Mesendoderm (in vitro differentiated cells): ENCODE data around the gene CISTR.

Source experiments
- DNase-seq: peaks from one replicate; pipeline ENCODE4 v3.0.0; 2013
- H2AK5ac ChIP-seq: 2 replicates; pipeline ENCODE4 v1.6.1; 2013; ENCODE audit warnings: low read length, inconsistent platforms
- H2BK120ac ChIP-seq: 2 replicates; pipeline ENCODE4 v1.6.1; 2013; ENCODE audit warnings: low read depth, mild to moderate bottlenecking, low read length, moderate library complexity, mixed read lengths
- H2BK15ac ChIP-seq: replicated peaks from 2 replicates; pipeline ENCODE4 v1.6.1; 2013; ENCODE audit warnings: low read depth, mild to moderate bottlenecking, moderate library complexity
- H2BK5ac ChIP-seq: 2 replicates; pipeline ENCODE4 v1.6.1; 2013; ENCODE audit warnings: low read length, inconsistent platforms
- H3K18ac ChIP-seq: 2 replicates; pipeline ENCODE4 v1.6.1; 2013; ENCODE audit warnings: mild to moderate bottlenecking, low read length, mixed read lengths
- H3K23ac ChIP-seq: one replicate; pipeline ENCODE4 v1.6.1; 2013; ENCODE audit warnings: low read length
- H3K27ac ChIP-seq: 2 replicates; pipeline ENCODE4 v1.5.1; 2013; ENCODE audit warnings: low read depth, mild to moderate bottlenecking, inconsistent platforms, low read length, moderate library complexity
- H3K27me3 ChIP-seq: 2 replicates; pipeline ENCODE4 v1.6.1; 2013; ENCODE audit warnings: low read length, control low read depth, mild to moderate bottlenecking, inconsistent platforms; ENCODE audit not compliant: insufficient read depth, poor library complexity
- H3K36me3 ChIP-seq: 2 replicates; pipeline ENCODE4 v1.6.1; 2013; ENCODE audit warnings: low read length, inconsistent platforms; ENCODE audit not compliant: control insufficient read depth, insufficient read depth
- H3K4ac ChIP-seq: one replicate; pipeline ENCODE4 v1.6.1; 2013; ENCODE audit warnings: low read depth, mild to moderate bottlenecking, low read length, moderate library complexity
- H3K4me1 ChIP-seq: 2 replicates; pipeline ENCODE4 v1.6.1; 2013; ENCODE audit warnings: low read depth, low read length, inconsistent platforms; ENCODE audit not compliant: control insufficient read depth
- H3K4me2 ChIP-seq: 2 replicates; pipeline ENCODE4 v1.6.1; 2013; ENCODE audit warnings: low read length
- H3K4me3 ChIP-seq: 2 replicates; pipeline ENCODE4 v1.5.1; 2013; ENCODE audit warnings: mild to moderate bottlenecking, low read length
- H3K56ac ChIP-seq: one replicate; pipeline ENCODE4 v1.6.1; 2013; ENCODE audit warnings: low read length
- H3K79me1 ChIP-seq: 2 replicates; pipeline ENCODE4 v1.6.1; 2013; ENCODE audit warnings: low read length, inconsistent platforms
- H3K79me2 ChIP-seq: 2 replicates; pipeline ENCODE4 v1.6.1; 2013; ENCODE audit warnings: mild to moderate bottlenecking, low read length; ENCODE audit not compliant: control insufficient read depth, insufficient read depth
- H3K9ac ChIP-seq: 2 replicates; pipeline ENCODE4 v1.6.1; 2013; ENCODE audit warnings: low read length, inconsistent platforms
- H4K5ac ChIP-seq: one replicate; pipeline ENCODE4 v1.6.1; 2013; ENCODE audit warnings: low read length
- H4K8ac ChIP-seq: one replicate; pipeline ENCODE4 v1.6.1; 2013; ENCODE audit warnings: low read depth, mild to moderate bottlenecking, control low read depth, low read length, moderate library complexity
- WGBS: extraction: QIAGEN DNeasy Blood & Tissue Kit; methylation state at CpG from one replicate; pipeline ENCODE4 v1.1.7; 2013; ENCODE audit warnings: low lambda C conversion rate, missing lambda C conversion rate; ENCODE audit not compliant: insufficient coverage; ENCODE audit errors: extremely low coverage; 5-methylcytosine and 5-hydroxymethylcytosine counted together

CISTR gene

DNA sequence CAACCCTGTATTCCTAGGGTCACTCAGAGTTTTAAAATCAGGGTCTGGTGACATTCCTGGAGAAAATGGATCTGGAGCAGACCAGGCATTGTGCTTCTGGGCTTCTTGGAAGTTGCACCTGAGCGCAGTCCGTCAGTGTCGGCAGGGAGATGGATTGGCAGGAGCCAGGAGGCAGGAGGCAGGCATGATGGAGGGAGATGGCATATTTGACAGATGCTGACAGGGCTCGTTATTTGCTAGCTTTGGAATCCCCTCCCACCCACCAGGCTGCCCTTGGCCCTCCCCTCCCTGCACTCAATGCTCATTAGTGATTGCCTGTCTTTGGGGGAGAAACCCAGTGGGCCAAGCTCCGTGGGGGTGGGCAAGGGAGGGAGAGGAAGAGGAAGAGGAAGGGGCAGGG is 4.7 kb downstream of the CISTR start:
- Histone ChIP-seq H3K23ac (no peak overlapping the region), H3K4ac (no peak overlapping the region), H3K36me3 (no peaks in the 10 kb centered on the region), H3K79me2 (no peaks in the 10 kb centered on the region), H3K9ac (no peak overlapping the region), H2BK120ac (no peak overlapping the region), H3K27me3 (peaks cover 47% of the 10 kb centered on the region), H3K79me1 (no peaks in the 10 kb centered on the region), H3K4me2 (no peak overlapping the region), H4K8ac (no peak overlapping the region), H3K56ac (no peak overlapping the region), H2BK5ac (no peak overlapping the region), H3K4me3 (no peak overlapping the region), H2BK15ac (no peak overlapping the region), H3K27ac (no peak overlapping the region), H3K4me1 (no peaks in the 10 kb centered on the region), H2AK5ac (no peak overlapping the region), H3K18ac (no peak overlapping the region), H4K5ac (no peak overlapping the region)
- no peak for DNase-seq
- WGBS = no CpG with 5 or more reads among the region's 5 CpGs

DNA sequence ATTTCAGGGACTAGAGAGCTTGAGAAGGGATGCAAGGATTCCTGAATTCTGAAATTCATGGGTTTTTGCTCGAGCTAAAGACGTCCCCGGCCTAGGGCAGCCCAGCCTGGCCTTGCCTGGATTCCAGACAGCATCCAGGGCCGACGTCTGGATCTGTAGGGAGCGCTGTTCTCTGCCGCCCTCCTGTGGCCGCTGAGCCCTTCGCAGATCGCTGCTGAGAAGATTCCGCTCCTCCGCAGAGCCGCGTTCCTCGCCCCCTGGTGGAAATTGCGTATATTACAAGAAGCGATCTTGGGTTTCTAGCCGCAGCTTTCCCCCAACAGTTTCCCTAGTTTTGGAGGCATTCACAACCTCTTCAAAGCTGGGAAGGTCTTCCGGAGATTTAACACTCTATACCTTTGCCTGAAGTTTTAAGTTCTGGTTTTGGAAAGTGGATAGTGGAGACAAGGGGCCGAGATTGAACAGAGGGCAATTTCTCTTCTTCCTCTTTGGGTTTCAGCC is 5.1 kb downstream of the CISTR start:
- Histone ChIP-seq H3K18ac (no peak overlapping the region), H3K4me1 (no peaks in the 10 kb centered on the region), H3K4ac (no peak overlapping the region), H4K8ac (no peak overlapping the region), H3K79me2 (no peaks in the 10 kb centered on the region), H3K36me3 (no peaks in the 10 kb centered on the region), H2BK15ac (no peak overlapping the region), H3K4me2 (no peak overlapping the region), H3K27me3 (peaks cover 43% of the 10 kb centered on the region), H2BK120ac (no peak overlapping the region), H3K4me3 (no peak overlapping the region), H3K79me1 (no peaks in the 10 kb centered on the region), H2BK5ac (no peak overlapping the region), H3K56ac (no peak overlapping the region), H2AK5ac (no peak overlapping the region), H3K9ac (peak overlapping the region; percentile 31), H4K5ac (no peak overlapping the region), H3K23ac (no peak overlapping the region), H3K27ac (no peak overlapping the region)
- DNase-seq = peak; percentile 92
- WGBS = no CpG with 5 or more reads among the region's 20 CpGs

- no peak for DNase-seq
- Histone ChIP-seq H3K4me2 (no peak overlapping the region), H3K56ac (no peak overlapping the region), H3K9ac (no peak overlapping the region), H4K5ac (no peak overlapping the region), H3K4ac (no peak overlapping the region), H2BK5ac (no peak overlapping the region), H3K4me3 (no peak overlapping the region), H3K79me1 (no peaks in the 10 kb centered on the region), H2BK120ac (no peak overlapping the region), H3K27me3 (peaks cover 32% of the 10 kb centered on the region), H3K23ac (no peak overlapping the region), H3K18ac (no peak overlapping the region), H3K36me3 (no peaks in the 10 kb centered on the region), H3K4me1 (no peaks in the 10 kb centered on the region), H2AK5ac (no peak overlapping the region), H4K8ac (no peak overlapping the region), H3K79me2 (no peaks in the 10 kb centered on the region), H2BK15ac (no peak overlapping the region), H3K27ac (no peak overlapping the region)
- no CpG with 5 or more reads among the region's 6 CpGs for WGBS
Measured at GRCh38 chr12:53744751-53745150, 7.0 kb downstream of the CISTR start.

GRCh38 chr12:53744130-53744441 is 7.7 kb downstream of the CISTR start:
- Histone ChIP-seq H3K4me3 (no peak overlapping the region), H2BK15ac (no peak overlapping the region), H3K23ac (no peak overlapping the region)

DNA sequence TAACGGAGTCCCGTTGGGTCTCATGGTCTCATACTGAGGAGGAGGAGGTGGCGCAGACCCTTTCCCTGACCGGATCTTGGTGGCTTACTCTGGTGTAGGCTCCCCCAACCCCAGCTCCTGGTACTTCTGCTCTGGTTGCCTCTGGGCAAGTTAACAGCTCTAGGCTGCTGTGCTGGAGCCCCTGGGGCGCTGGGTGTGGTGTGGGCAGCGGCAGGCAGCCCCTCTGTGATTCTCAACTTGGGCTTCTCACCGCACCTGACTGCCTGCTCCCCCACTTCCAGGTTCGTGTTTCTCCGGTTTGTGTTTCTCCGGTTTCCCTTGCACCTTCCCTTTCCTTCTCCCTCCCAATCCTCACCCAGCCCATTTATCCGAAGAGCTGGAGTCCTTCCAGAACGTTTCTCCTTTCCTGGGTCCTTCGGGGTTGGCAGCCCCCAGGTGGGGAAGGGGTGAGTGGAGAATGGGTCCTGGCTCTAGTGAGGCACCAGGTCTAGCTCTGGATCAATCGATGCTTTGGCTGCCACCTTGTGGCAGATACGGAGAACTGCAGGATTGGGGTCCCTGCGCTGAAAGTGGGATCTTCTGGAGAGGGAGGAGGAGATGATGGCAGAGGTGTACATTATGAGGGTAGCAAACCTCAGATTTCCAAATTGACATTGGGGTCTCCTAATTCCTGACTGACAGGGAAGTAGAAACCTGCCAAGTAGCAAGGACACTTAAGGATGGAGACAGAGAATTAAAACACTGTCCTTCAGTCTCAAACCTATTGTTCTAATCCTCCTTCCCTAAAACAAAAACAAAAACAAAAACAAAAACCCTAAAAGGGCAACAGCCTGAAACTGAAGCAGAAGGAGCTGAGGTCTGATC is 8.3 kb downstream of the CISTR start:
- H3K9ac ChIP-seq = no peak overlapping the region
- H3K27me3 ChIP-seq = peaks cover 28% of the 10 kb centered on the region
- H3K56ac ChIP-seq = no peak overlapping the region
- peak; percentile 76 for DNase-seq
- H3K27ac ChIP-seq = no peak overlapping the region
- no peaks in the 10 kb centered on the region for H3K4me1 ChIP-seq
- no peak overlapping the region for H4K5ac ChIP-seq
- H3K79me1 ChIP-seq = no peaks in the 10 kb centered on the region
- no peak overlapping the region for H3K4me3 ChIP-seq
- H2BK120ac ChIP-seq = no peak overlapping the region
- no peak overlapping the region for H2BK15ac ChIP-seq
- no peak overlapping the region for H3K4ac ChIP-seq
- no peak overlapping the region for H3K18ac ChIP-seq
- H2AK5ac ChIP-seq = no peak overlapping the region
- H3K23ac ChIP-seq = no peak overlapping the region
- H2BK5ac ChIP-seq = no peak overlapping the region
- H4K8ac ChIP-seq = no peak overlapping the region
- no CpG with 5 or more reads among the region's 16 CpGs for WGBS
- H3K4me2 ChIP-seq = no peak overlapping the region
- H3K79me2 ChIP-seq = no peaks in the 10 kb centered on the region
- no peaks in the 10 kb centered on the region for H3K36me3 ChIP-seq

More at GRCh38 chr12:53744130-53744441, 7.7 kb downstream of the CISTR start:
- no peak overlapping the region for H2BK5ac ChIP-seq
- H4K8ac ChIP-seq = no peak overlapping the region
- no peak overlapping the region for H4K5ac ChIP-seq
- no peak overlapping the region for H3K18ac ChIP-seq
- no peak overlapping the region for H3K4me2 ChIP-seq
- no peak overlapping the region for H3K4ac ChIP-seq
- no peak overlapping the region for H2AK5ac ChIP-seq
- no peak overlapping the region for H3K9ac ChIP-seq
- H3K79me2 ChIP-seq = no peaks in the 10 kb centered on the region
- H3K27me3 ChIP-seq = peaks cover 32% of the 10 kb centered on the region
- H3K27ac ChIP-seq = no peak overlapping the region
- no CpG with 5 or more reads among the region's 1 CpG for WGBS
- no peaks in the 10 kb centered on the region for H3K79me1 ChIP-seq
- no peak overlapping the region for H3K56ac ChIP-seq
- H2BK120ac ChIP-seq = no peak overlapping the region
- no peaks in the 10 kb centered on the region for H3K36me3 ChIP-seq
- no peaks in the 10 kb centered on the region for H3K4me1 ChIP-seq
- DNase-seq = no peak

- Histone ChIP-seq H2BK5ac (no peak overlapping the region), H3K4me3 (no peak overlapping the region), H3K9ac (no peak overlapping the region), H3K4me1 (no peaks in the 10 kb centered on the region), H2AK5ac (no peak overlapping the region), H3K18ac (no peak overlapping the region), H4K5ac (no peak overlapping the region), H3K56ac (no peak overlapping the region), H3K79me2 (no peaks in the 10 kb centered on the region), H3K36me3 (no peaks in the 10 kb centered on the region), H3K4ac (no peak overlapping the region), H3K79me1 (no peaks in the 10 kb centered on the region), H3K23ac (no peak overlapping the region), H3K27ac (no peak overlapping the region), H4K8ac (no peak overlapping the region), H3K27me3 (peaks cover 26% of the 10 kb centered on the region), H3K4me2 (no peak overlapping the region), H2BK120ac (no peak overlapping the region), H2BK15ac (no peak overlapping the region)
- no CpG with 5 or more reads among the region's 3 CpGs for WGBS
- no peak for DNase-seq
Measured at GRCh38 chr12:53740130-53740491, 11.7 kb downstream of the CISTR start.
